Neural cell (in vitro differentiated cells): ENCODE results near the gene SULT4A1. TPM values are rescaled to one million over a fixed set of nuclear protein-coding genes. Genes with fewer than 3 reads are reported as not detected.
A peak's percentile ranks its signal among the peaks of the same experiment; 100 is the strongest.
"Not testable (repeated sequence)": the region's sequence is repeated elsewhere in the genome, so short reads cannot be mapped to it uniquely, and the experiment has no call there.

Experiments used
- H2AFZ ChIP-seq: fragments of 200-600, 300-800 bp; sonication (generic), shearing (Covaris generic); 2 replicates; pipeline ENCODE4 v1.6.0; 2014; ENCODE audit warnings: low read depth, mild to moderate bottlenecking, antibody characterized with exemption, low read length, moderate library complexity
- H3F3A ChIP-seq: fragments of 200-600 bp; shearing (Covaris generic); 2 replicates; pipeline ENCODE4 v1.6.1; 2016; ENCODE audit warnings: mild to moderate bottlenecking, moderate library complexity, mixed read lengths, antibody characterized with exemption, low read length; ENCODE audit not compliant: insufficient read depth, poor library complexity, severe bottlenecking
- H3K27ac ChIP-seq: fragments of 200-600, 300-800 bp; sonication (generic), shearing (Covaris generic); 2 replicates; pipeline ENCODE4 v1.5.1; 2014; ENCODE audit warnings: mild to moderate bottlenecking, low read length, moderate library complexity
- H3K27me3 ChIP-seq: fragments of 300-800, 200-600 bp; sonication (generic), shearing (Covaris generic); 2 replicates; pipeline ENCODE4 v1.6.0; 2014; ENCODE audit warnings: mild to moderate bottlenecking, low read depth, low read length, moderate library complexity; ENCODE audit not compliant: insufficient read depth
- H3K36me3 ChIP-seq: fragments of 300-800, 200-600 bp; sonication (generic), shearing (Covaris generic); 2 replicates; pipeline ENCODE4 v1.5.1; 2014; ENCODE audit warnings: mild to moderate bottlenecking, antibody characterized with exemption, low read length, moderate library complexity; ENCODE audit not compliant: insufficient read depth
- H3K4me2 ChIP-seq: fragments of 300-800, 200-600 bp; sonication (generic), shearing (Covaris generic); 2 replicates; pipeline ENCODE4 v1.6.0; 2014; ENCODE audit warnings: mild to moderate bottlenecking, low read length
- H3K4me3 ChIP-seq: fragments of 300-800, 200-600 bp; sonication (generic), shearing (Covaris generic); 2 replicates; pipeline ENCODE4 v1.5.1; 2014; ENCODE audit warnings: mild to moderate bottlenecking, low read length, moderate library complexity
- H3K79me2 ChIP-seq: fragments of 200-600 bp; shearing (Covaris generic); replicated peaks from 2 replicates; pipeline ENCODE4 v1.6.0; 2014; ENCODE audit warnings: mild to moderate bottlenecking, low read length, moderate library complexity; ENCODE audit not compliant: insufficient read depth
- H3K9ac ChIP-seq: fragments of 300-800, 200-600 bp; sonication (generic), shearing (Covaris generic); 2 replicates; pipeline ENCODE4 v1.6.1; 2016; ENCODE audit warnings: mild to moderate bottlenecking, low read length, mixed read lengths
- H3K9me2 ChIP-seq: fragments of 200-600 bp; shearing (Covaris generic); 2 replicates; pipeline ENCODE4 v1.6.1; 2016; ENCODE audit warnings: mild to moderate bottlenecking, low read length, mixed read lengths; ENCODE audit not compliant: insufficient read depth
- H3K9me3 ChIP-seq: fragments of 200-600, 300-800 bp; sonication (generic), shearing (Covaris generic); 2 replicates; pipeline ENCODE4 v1.6.1; 2016; ENCODE audit warnings: mild to moderate bottlenecking, mixed run types, low read length, moderate library complexity, mixed read lengths
- H4K20me1 ChIP-seq: fragments of 200-600 bp; shearing (Covaris generic); 2 replicates; pipeline ENCODE4 v1.6.1; 2016; ENCODE audit warnings: mild to moderate bottlenecking, mixed run types; ENCODE audit not compliant: insufficient read depth
- CTCF ChIP-seq: fragments of 450-650 bp; IDR thresholded peaks from 2 replicates; pipeline ENCODE4 v1.5.1; 2014; ENCODE audit warnings: antibody characterized with exemption, mild to moderate bottlenecking, moderate library complexity; ENCODE audit not compliant: poor library complexity, severe bottlenecking
- EP300 ChIP-seq: fragments of 450-650 bp; conservative IDR thresholded peaks from 2 replicates; pipeline ENCODE4 v1.6.1; 2014; ENCODE audit warnings: antibody characterized with exemption, mild to moderate bottlenecking, moderate library complexity; ENCODE audit not compliant: poor library complexity, severe bottlenecking
- EZH2 ChIP-seq: fragments of 200-600, 300-800 bp; shearing (Covaris generic), sonication (generic); IDR thresholded peaks from 2 replicates; pipeline ENCODE4 v1.6.1; 2014; ENCODE audit warnings: antibody characterized with exemption, low read length, borderline replicate concordance, mild to moderate bottlenecking; ENCODE audit not compliant: insufficient read depth, poor library complexity, severe bottlenecking
- MXI1 ChIP-seq: fragments of 450-650 bp; conservative IDR thresholded peaks from 2 replicates; pipeline ENCODE4 v1.6.1; 2014; ENCODE audit warnings: antibody characterized with exemption, mild to moderate bottlenecking; ENCODE audit not compliant: poor library complexity, severe bottlenecking
- RAD21 ChIP-seq: fragments of 450-650 bp; conservative IDR thresholded peaks from 2 replicates; pipeline ENCODE4 v1.6.1; 2014; ENCODE audit warnings: antibody characterized with exemption, mild to moderate bottlenecking, moderate library complexity
- REST ChIP-seq: IDR thresholded peaks from 2 replicates; pipeline ENCODE4 v1.6.1; 2012; ENCODE audit warnings: borderline replicate concordance
- SMC3 ChIP-seq: fragments of 450-650 bp; conservative IDR thresholded peaks from 2 replicates; pipeline ENCODE4 v1.6.1; 2014; ENCODE audit warnings: antibody characterized with exemption, mild to moderate bottlenecking, moderate library complexity; ENCODE audit not compliant: poor library complexity
- TAF1 ChIP-seq: IDR thresholded peaks from 2 replicates; pipeline ENCODE4 v1.6.1; 2012; ENCODE audit warnings: low read depth
- polyA plus RNA-seq: library from polyadenylated mRNA; depleted of rRNA; stranded (reverse); fragments of >200 nt; gene quantifications from 2 replicates; pipeline ENCODE4 v1.2.3, GENCODE V29; 2014

Gene SULT4A1
- polyA plus RNA-seq, 1 donor from 2014 or later, result 182 TPM

GRCh38 chr22:43869799-43870198, 7.5 kb upstream of the SULT4A1 start:
- Histone ChIP-seq H3K36me3 (no peaks in the 10 kb centered on the region), H3F3A (no peaks in the 10 kb centered on the region), H3K4me3 (no peak overlapping the region), H3K9ac (no peak overlapping the region), H3K9me2 (no peaks in the 10 kb centered on the region), H3K79me2 (no peaks in the 10 kb centered on the region), H3K27me3 (peaks cover 10% of the 10 kb centered on the region), H2AFZ (no peak overlapping the region), H3K4me2 (no peak overlapping the region), H4K20me1 (no peaks in the 10 kb centered on the region), H3K27ac (no peak overlapping the region), H3K9me3 (no peaks in the 10 kb centered on the region)
- TF ChIP-seq EZH2 (no peak), SMC3 (no peak), EP300 (no peak), RAD21 (no peak), TAF1 (no peak), MXI1 (no peak)

GRCh38 chr22:43869001-43869400, 6.7 kb upstream of the SULT4A1 start:
- not testable (repeated sequence) for H3K27ac ChIP-seq, H2AFZ ChIP-seq, H3K36me3 ChIP-seq, H3K9me3 ChIP-seq, H3K4me2 ChIP-seq, H3K9me2 ChIP-seq, H3K79me2 ChIP-seq, H4K20me1 ChIP-seq, H3K9ac ChIP-seq, H3F3A ChIP-seq, H3K4me3 ChIP-seq
- H3K27me3 ChIP-seq, result peaks cover 17% of the 10 kb centered on the region

- no peak overlapping the region for H3K27ac ChIP-seq
- H3K4me3 ChIP-seq, result no peak overlapping the region
- no peaks in the 10 kb centered on the region for H3K36me3 ChIP-seq
- H3K4me2 ChIP-seq, result no peak overlapping the region
- H3F3A ChIP-seq, result no peaks in the 10 kb centered on the region
- no peak overlapping the region for H2AFZ ChIP-seq
- TF ChIP-seq EP300 (no peak), REST (peak; percentile 91), CTCF (no peak)
- no peaks in the 10 kb centered on the region for H4K20me1 ChIP-seq
- H3K79me2 ChIP-seq, result no peaks in the 10 kb centered on the region
- no peaks in the 10 kb centered on the region for H3K9me3 ChIP-seq
- H3K9ac ChIP-seq, result no peak overlapping the region
- no peaks in the 10 kb centered on the region for H3K9me2 ChIP-seq
- H3K27me3 ChIP-seq, result peaks cover 18% of the 10 kb centered on the region
These were observed 5.7 kb upstream of the SULT4A1 start for GRCh38 chr22:43867839-43868635.
